NCI-H2196 treated with DMSO at 0.1 percent for 48 hours (cell line): ENCODE measurements around the gene SLC24A3.

Experiments
- DNase-seq: peaks from one replicate; lab custom pipeline; 2025; ENCODE audit not compliant: unreplicated experiment; lab: John Stamatoyannopoulos, UW

The SLC24A3 gene

GRCh38 chr20:19416627-19417026, 204.2 kb downstream of the SLC24A3 start:
- DNase-seq, result no peak

DNA sequence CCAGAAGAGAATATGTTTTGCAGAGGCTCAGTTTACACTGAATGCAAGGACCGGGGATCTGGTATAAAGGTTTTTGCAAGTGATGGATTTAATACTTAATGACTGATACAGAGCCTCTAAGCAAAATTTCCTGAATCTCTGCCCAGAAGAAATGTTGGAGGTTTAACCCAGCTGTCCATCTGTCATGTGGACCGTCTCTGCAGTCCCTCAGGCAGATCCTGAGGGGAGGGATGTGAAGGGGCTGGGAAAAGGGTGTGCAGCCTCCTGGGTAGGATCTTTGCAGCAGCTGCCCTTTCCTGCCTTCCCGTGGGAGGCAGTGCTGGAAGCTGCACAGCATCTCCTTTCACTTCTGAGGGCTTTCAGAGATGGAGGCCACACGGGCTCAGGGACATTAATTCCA, 207.0 kb downstream of the SLC24A3 start:
- DNase-seq, result no peak

GRCh38 chr20:19423097-19423899, 210.9 kb downstream of the SLC24A3 start:
- no peak for DNase-seq

GRCh38 chr20:19423900-19424620, 211.6 kb downstream of the SLC24A3 start:
- no peak for DNase-seq

GRCh38 chr20:19426356-19426755, 213.9 kb downstream of the SLC24A3 start:
- no peak for DNase-seq

GRCh38 chr20:19427480-19427879, 215.0 kb downstream of the SLC24A3 start:
- no peak for DNase-seq

DNA sequence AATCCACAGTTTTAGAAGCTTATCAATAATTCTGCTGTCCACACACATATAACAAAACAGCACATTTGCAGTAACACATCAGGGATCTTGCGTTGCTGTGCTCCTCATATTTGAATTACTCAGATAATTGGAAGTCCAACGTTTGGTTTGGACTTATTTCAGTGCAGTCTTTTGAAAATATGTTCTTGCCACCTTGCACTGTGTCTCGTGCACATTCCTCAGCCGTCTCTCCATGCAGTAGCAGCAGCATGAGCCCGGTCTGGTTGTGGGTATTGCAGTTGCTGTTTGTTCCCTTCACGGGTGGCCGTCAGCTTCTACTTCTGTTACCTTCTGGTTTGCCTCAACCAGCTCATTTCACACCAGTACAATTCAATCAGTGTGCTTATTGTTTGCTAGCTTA, 215.5 kb downstream of the SLC24A3 start:
- DNase-seq, result no peak

- DNase-seq, result no peak
Measured at GRCh38 chr20:19428324-19428723, 215.9 kb downstream of the SLC24A3 start.

DNA sequence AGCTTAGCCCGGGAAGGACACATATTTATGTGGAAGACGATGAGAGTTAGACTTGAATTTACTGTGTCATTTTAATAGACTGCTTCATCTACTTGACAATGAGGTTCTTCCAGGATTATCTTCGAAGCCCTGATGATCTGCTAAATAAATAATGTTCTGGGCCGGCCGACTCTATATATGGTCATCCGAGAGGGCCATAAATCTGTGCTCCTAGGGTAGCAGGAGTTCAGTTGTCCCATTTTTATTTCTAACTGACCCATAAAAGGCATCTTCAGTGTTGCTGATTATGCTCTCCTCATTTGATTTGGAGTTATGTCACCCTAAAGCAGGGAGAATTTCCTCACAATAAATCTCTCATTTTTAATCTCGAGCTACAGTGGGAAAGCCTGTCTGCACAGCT, 217.1 kb downstream of the SLC24A3 start:
- no peak for DNase-seq

DNA sequence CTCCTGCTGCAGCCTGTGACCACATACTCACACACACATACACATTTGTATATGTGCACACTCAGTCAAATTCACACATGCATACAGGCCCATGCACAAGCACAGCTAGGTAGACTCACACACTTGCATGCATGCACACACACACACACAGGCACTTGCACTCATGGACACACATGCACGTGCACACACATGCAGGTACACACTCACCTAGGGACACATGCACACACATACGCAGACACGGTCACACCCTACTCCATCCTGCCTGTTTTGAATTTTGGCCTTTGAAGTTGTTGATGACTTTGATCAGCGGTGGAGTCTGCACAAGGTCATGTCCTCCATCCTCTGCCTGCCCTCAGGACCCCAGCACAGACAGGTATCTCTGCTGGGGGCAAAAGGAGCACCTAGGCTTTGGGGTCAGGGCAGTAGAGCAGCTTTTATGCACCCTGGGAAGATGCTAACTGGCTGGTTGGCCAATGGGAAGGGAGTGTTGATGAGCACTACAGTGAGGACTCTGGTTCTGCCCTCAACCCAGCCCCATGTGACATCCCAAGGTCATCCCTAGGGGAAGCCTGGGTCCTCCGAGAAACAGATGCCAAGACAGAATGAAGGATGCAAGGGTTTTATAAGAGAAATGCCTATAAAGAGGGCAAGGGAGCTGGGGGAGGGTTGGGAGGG, 218.3 kb downstream of the SLC24A3 start:
- DNase-seq, result no peak

DNA sequence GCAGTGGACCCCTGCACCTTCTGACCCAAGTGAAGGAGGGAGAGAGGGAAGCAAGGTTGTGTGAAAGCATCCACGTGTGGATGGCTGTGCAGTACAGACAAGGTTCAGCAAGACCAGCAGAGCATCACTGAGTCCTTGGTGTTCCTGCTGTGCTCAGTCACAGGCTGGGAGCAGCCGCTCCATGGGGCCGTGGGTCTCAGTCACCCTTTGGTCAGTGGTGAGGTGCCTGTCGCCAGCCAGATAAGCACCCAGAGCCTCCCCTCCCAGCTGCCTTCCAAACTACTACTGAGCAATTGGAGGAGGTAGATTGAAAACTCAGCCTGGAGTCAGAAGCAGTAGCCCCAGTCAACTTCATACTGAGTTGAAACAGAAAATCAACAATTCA, 218.9 kb downstream of the SLC24A3 start:
- DNase-seq, result no peak

DNA sequence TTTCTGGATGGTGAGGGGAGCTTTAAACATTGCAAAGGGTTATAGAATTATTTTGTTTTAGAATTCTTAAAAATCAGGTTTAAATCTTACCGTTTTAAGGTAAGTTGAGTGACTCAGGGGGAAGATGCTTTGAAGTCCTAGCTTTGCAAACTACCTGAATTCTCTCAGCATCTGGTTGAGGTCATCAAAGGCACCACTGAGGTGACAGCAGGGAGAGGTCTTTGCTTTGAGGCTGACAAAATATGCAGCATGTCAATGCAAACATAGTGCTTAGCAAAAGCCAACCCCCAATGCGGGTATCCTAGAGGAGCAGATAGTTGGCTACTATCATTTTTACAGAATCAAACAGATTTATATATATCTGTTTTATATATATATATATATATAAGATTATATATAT, 219.5 kb downstream of the SLC24A3 start:
- DNase-seq, result no peak

GRCh38 chr20:19433371-19434350, 221.2 kb downstream of the SLC24A3 start:
- no peak for DNase-seq

- no peak for DNase-seq
Measured at GRCh38 chr20:19435316-19435715, 222.9 kb downstream of the SLC24A3 start.

GRCh38 chr20:19435821-19436220, 223.4 kb downstream of the SLC24A3 start:
- DNase-seq, result no peak

DNA sequence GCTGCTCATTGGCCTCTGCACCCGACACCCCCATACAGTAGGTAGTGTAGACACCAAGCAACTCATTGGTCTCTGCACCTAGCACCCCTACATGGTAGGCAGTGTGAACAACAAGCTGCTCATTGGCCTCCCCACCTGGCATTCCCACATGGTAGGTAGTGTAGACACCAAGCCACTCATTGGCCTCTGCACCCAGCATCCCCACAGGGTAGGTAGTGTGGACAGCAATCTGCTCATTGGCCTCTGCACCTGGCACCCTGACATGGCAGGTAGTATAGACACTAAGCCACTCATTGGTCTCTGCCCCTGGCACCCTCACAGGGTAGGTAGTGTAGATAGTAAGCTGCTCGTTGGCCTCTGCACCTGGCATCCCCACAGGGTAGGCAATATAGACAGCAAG, 226.0 kb downstream of the SLC24A3 start:
- DNase-seq, result no peak

DNA sequence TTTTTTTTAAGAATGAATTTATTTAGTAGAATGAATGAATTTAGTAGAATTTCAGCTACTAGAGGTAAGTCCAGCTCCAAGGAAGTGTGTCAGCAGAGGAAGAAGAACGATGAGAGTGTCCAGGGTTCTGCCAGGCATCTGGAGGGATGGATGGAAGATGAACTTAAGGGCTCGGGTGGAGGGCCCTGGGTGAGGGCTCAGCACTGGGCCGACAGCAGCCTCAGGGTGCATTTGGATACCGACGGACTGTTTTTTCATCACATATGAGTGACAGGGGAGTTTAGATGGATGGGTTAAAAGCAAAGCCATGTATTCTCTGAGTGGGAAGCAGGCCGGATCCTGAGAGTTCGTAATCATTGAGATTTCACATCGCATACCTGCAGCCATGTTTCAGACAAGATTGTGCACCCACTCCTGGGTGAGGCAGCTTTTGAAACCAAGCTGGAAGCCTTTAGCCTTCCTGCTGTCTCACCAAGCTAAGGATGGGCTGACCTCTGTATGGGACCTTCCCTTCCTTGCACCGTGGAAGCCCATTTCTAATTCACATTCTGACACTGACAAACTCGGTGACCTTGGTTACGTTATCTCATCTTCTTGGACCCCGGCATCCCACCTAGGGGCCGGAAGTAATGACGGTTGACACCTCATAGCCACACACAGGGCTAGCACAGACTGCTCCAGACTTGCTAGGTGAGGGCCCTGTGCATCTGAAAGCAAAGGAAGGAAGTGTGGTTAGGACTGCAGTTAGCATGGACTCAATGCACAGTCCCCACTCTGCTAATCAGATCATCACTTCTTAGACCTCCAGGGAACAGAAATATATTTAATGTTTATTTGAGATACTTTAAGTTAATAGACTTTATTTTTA, 228.5 kb downstream of the SLC24A3 start:
- no peak for DNase-seq

- no peak for DNase-seq
Measured at GRCh38 chr20:19446246-19446645, 233.8 kb downstream of the SLC24A3 start.

DNA sequence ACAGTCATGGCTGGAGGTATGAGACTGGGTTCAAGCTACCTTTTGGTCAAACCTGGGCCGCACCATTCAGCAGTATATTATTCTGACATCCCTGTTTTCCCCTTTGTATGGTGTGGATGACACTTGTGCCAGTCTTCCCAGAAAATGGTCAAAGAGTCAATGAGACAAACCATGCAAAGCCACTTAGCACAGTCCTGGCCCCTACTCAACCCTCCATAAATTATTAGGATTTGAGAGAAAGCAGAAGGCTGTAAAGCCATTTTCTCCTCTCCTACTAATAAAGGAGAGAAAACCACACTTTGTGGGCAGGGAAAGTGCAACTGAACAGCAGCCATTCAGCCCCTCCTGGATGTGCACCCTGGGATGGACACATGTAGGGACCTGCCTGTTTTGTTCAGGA, 236.2 kb downstream of the SLC24A3 start:
- DNase-seq, result no peak

GRCh38 chr20:19449051-19449450, 236.6 kb downstream of the SLC24A3 start:
- DNase-seq, result no peak
